B cell (primary cell): Measurements from ENCODE around the gene CTNNA3. TPM values are rescaled to one million over a fixed set of nuclear protein-coding genes. Genes with fewer than 3 reads are reported as not detected.

Experiments
- ATAC-seq: fragments of 200-7000 bp; cut with Tn5 transposase; one replicate; pipeline ENCODE4 v1.10.0; 2021; ENCODE audit warnings: low read depth, mild to moderate bottlenecking, moderate number of reproducible peaks, moderate library complexity
- CTCF ChIA-PET: fragments of 350-600 bp; sonication (Branson Sonifier 250); formaldehyde crosslinking; loops from one replicate; lab custom pipeline; 2021; ENCODE audit warnings: antibody characterized with exemption, inconsistent platforms; lab: Charles Lee
- POLR2A ChIA-PET: fragments of 350-600 bp; sonication (Branson Sonifier 250); formaldehyde crosslinking; loops from one replicate; lab custom pipeline; 2021; ENCODE audit warnings: antibody characterized with exemption; lab: Charles Lee
- DNase-seq: peaks from one replicate; pipeline ENCODE4 v3.0.0; 2013
- H2AFZ ChIP-seq: 2 replicates; pipeline ENCODE4 v1.6.1; 2012; ENCODE audit warnings: mild to moderate bottlenecking, low read depth, low read length; ENCODE audit not compliant: insufficient read depth, poor library complexity, severe bottlenecking
- H3K27ac ChIP-seq, 2 donors: 1 replicate in 1 of 2; 2 replicates in 1 of 2; pipeline ENCODE4 v1.5.1; 2012 to 2013; ENCODE audit warnings: low read length in 2 of 2, mild to moderate bottlenecking in 2 of 2, moderate library complexity in 1 of 2
- H3K27me3 ChIP-seq, 4 experiments: fragments of 200-600 bp in 1 of 4; sonication (generic) in 1 of 4; replicated peaks in 1 of 4; 1 replicate in 2 of 4; 2 replicates in 2 of 4; pipeline versions ENCODE4 v1.6.1 to v1.7.0; 2013 to 2016; ENCODE audit warnings: low read length in 3 of 4, mild to moderate bottlenecking in 2 of 4, mixed read lengths in 1 of 4, moderate library complexity in 1 of 4; ENCODE audit not compliant: insufficient read depth in 4 of 4, control insufficient read depth in 3 of 4; ENCODE audit errors: control extremely low read depth in 1 of 4
- H3K36me3 ChIP-seq, 2 experiments: replicated peaks in 1 of 2; 1 replicate in 1 of 2; 2 replicates in 1 of 2; pipeline versions ENCODE4 v1.6.1 to v1.7.1; 2013; ENCODE audit warnings: low read length in 1 of 2; ENCODE audit not compliant: insufficient read depth in 2 of 2, control insufficient read depth in 1 of 2; ENCODE audit errors: control extremely low read depth in 1 of 2, extremely low read depth in 1 of 2
- H3K4me1 ChIP-seq, 2 donors: fragments of 200-600 bp in 1 of 2; sonication (generic) in 1 of 2; 1 replicate in 1 of 2; 2 replicates in 1 of 2; pipeline versions ENCODE4 v1.5.1 to v1.6.1; 2013 to 2017; ENCODE audit warnings: low read length in 2 of 2; ENCODE audit not compliant: control insufficient read depth in 2 of 2, insufficient read depth in 2 of 2
- H3K4me2 ChIP-seq: replicated peaks from 2 replicates; pipeline ENCODE3; 2012; ENCODE audit warnings: mild to moderate bottlenecking, low read depth, low read length; ENCODE audit not compliant: poor library complexity, severe bottlenecking
- H3K4me3 ChIP-seq, 5 experiments: fragments of 200-600 bp in 1 of 5; sonication (generic) in 1 of 5; 1 replicate in 3 of 5; 2 replicates in 2 of 5; pipeline versions ENCODE4 v1.5.1 to v1.7.0; 2011 to 2016; ENCODE audit warnings: low read length in 4 of 5, mild to moderate bottlenecking in 4 of 5, low read depth in 2 of 5, control low read depth in 1 of 5, moderate library complexity in 1 of 5; ENCODE audit not compliant: insufficient read depth in 1 of 5; ENCODE audit errors: control extremely low read depth in 1 of 5, extremely low read depth in 1 of 5
- H3K79me2 ChIP-seq: fragments of 200-600 bp; sonication (generic); one replicate; pipeline ENCODE4 v1.6.0; 2016; ENCODE audit warnings: low read length; ENCODE audit not compliant: control insufficient read depth, insufficient read depth
- H3K9ac ChIP-seq: fragments of 200-600 bp; sonication (generic); 2 replicates; pipeline ENCODE4 v1.6.1; 2017; ENCODE audit warnings: mild to moderate bottlenecking, low read length, moderate library complexity
- H3K9me3 ChIP-seq, 3 donors: one replicate each; pipeline versions ENCODE4 v1.6.1 to v1.7.1; 2013; ENCODE audit warnings: low read length in 2 of 3; ENCODE audit not compliant: control insufficient read depth in 2 of 3, insufficient read depth in 1 of 3; ENCODE audit errors: control extremely low read depth in 1 of 3
- H4K20me1 ChIP-seq: 2 replicates; pipeline ENCODE4 v1.6.0; 2012; ENCODE audit warnings: mild to moderate bottlenecking, low read length; ENCODE audit not compliant: insufficient read depth, control insufficient read depth, poor library complexity, severe bottlenecking
- H3K27ac Mint-ChIP-seq: one replicate; pipeline ENCODE4 v1.8.0; 2021; ENCODE audit warnings: mixed read lengths
- H3K27me3 Mint-ChIP-seq: one replicate; pipeline ENCODE4 v1.8.0; 2021; ENCODE audit warnings: mixed read lengths
- H3K4me1 Mint-ChIP-seq: one replicate; pipeline ENCODE4 v1.8.0; 2021; ENCODE audit warnings: mixed read lengths
- H3K4me3 Mint-ChIP-seq: one replicate; pipeline ENCODE4 v1.8.0; 2021; ENCODE audit warnings: mixed read lengths
- H3K9me3 Mint-ChIP-seq: one replicate; pipeline ENCODE4 v1.8.0; 2022; ENCODE audit warnings: mixed read lengths; ENCODE audit not compliant: insufficient read depth
- EZH2 ChIP-seq: IDR thresholded peaks from 2 replicates; pipeline ENCODE4 v1.6.1; 2012; ENCODE audit warnings: borderline replicate concordance, low read depth, mild to moderate bottlenecking, moderate library complexity, low read length; ENCODE audit not compliant: insufficient read depth, poor library complexity, severe bottlenecking
- WGBS: methylation state at CpG from one replicate; pipeline ENCODE4 v1.1.5; 2013; ENCODE audit warnings: missing lambda C conversion rate; ENCODE audit not compliant: insufficient coverage; 5-methylcytosine and 5-hydroxymethylcytosine counted together
- intact Hi-C: fragments of 100-400 bp; cut with micrococcal nuclease; formaldehyde crosslinking; loops from one replicate; pipeline ENCODE4 v1.10.0; 2022
- polyA plus RNA-seq: library from polyadenylated mRNA; depleted of rRNA; stranded (reverse); fragments of >200 nt; gene quantifications from 2 replicates; pipeline ENCODE4 v1.2.3, GENCODE V29; 2012
- total RNA-seq, 2 donors: library from RNA; stranded (reverse); fragments of 120-200 nt in 1 of 2; gene quantifications; 1 replicate in 1 of 2; 2 replicates in 1 of 2; pipeline versions ENCODE4 v1.2.3 to v1.2.4, GENCODE V29; 2013 to 2022
- TF ChIP-seq, protein P1 (sequence below): fragments of 200-600 bp; IDR thresholded peaks from one replicate; pipeline ENCODE4 v1.8.0; 2022; ENCODE audit warnings: antibody characterized with exemption, mild to moderate bottlenecking

The CTNNA3 gene
- total and polyA plus RNA-seq, 2 donors (not counting 1 experiment from before 2014, with no cell fraction given) = 0.01 TPM; not detected in 1

DNA sequence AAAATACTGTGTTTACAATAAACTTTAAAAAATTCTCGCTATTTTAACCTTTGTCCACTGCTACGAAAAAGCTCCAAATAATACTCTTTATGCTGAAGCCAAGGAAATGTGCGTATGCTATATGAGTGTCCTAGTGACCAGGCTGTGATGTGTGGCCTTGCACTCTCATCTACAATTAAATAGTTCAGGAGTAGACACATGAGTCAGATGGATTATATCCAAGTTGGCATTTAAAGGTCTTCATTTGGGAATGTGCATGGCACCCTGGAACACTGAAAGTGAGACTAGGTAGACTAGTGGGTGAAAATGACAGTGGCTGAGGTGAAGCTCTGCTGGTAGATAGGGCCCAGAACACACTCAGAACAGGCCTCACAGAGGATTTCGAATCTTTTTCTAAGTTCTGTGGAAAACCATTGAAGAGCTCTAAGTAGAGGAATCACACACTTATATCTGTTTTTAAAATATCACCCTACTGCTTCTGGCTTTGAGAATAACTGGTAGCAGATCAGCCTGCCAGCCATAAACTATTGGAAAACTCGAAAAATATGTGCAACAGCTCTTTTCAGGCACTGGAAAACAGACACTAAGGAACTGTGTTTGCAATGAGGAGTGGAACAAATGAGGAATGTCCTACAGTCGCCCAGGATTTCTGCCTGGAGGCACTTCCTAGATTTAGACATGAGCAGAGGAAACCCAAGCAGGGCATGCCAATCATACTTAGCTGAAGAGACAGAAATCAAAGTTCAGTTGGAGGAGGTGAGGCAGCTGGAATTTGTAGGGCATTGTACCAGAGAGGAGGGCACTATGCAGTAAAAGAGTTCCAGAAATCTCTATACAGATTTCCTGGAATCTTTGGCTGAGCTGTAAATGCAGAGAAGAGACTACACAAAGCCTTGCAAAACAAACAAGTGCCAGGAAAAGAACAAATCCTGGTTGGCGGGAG is 1374.0 kb downstream of the CTNNA3 start:
- H3K9me3 ChIP-seq = no peaks in the 10 kb centered on the region
- ChIA-PET CTCF (no interaction called here), POLR2A (no interaction called here)
- H3K4me2 ChIP-seq = no peak overlapping the region
- Mint-ChIP-seq H3K9me3 (peaks cover 3% of the 10 kb centered on the region), H3K4me3 (no peak overlapping the region), H3K27me3 (no peaks in the 10 kb centered on the region), H3K4me1 (no peaks in the 10 kb centered on the region), H3K27ac (no peak overlapping the region)
- TF ChIP-seq EZH2 = no peak
- TF ChIP-seq, protein P1, sequence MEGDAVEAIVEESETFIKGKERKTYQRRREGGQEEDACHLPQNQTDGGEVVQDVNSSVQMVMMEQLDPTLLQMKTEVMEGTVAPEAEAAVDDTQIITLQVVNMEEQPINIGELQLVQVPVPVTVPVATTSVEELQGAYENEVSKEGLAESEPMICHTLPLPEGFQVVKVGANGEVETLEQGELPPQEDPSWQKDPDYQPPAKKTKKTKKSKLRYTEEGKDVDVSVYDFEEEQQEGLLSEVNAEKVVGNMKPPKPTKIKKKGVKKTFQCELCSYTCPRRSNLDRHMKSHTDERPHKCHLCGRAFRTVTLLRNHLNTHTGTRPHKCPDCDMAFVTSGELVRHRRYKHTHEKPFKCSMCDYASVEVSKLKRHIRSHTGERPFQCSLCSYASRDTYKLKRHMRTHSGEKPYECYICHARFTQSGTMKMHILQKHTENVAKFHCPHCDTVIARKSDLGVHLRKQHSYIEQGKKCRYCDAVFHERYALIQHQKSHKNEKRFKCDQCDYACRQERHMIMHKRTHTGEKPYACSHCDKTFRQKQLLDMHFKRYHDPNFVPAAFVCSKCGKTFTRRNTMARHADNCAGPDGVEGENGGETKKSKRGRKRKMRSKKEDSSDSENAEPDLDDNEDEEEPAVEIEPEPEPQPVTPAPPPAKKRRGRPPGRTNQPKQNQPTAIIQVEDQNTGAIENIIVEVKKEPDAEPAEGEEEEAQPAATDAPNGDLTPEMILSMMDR = no peak
- no peaks in the 10 kb centered on the region for H3K36me3 ChIP-seq
- no peak for DNase-seq
- ATAC-seq = no peak
- no peak overlapping the region for H3K9ac ChIP-seq
- H3K27ac ChIP-seq = no peak overlapping the region
- H3K4me3 ChIP-seq = no peak overlapping the region
- intact Hi-C loops = no loop called here
- H3K4me1 ChIP-seq = no peaks in the 10 kb centered on the region
- H4K20me1 ChIP-seq = no peaks in the 10 kb centered on the region
- no peak overlapping the region for H2AFZ ChIP-seq
- H3K79me2 ChIP-seq = no peaks in the 10 kb centered on the region
- WGBS = 77% methylated on average over 4 of the region's 7 CpGs
- H3K27me3 ChIP-seq = no peaks in the 10 kb centered on the region

- no peaks in the 10 kb centered on the region for H4K20me1 ChIP-seq
- no peaks in the 10 kb centered on the region for H3K27me3 ChIP-seq
- no peak overlapping the region for H2AFZ ChIP-seq
- CTCF ChIA-PET = no interaction called here
- H3K4me2 ChIP-seq = no peak overlapping the region
- H3K4me1 ChIP-seq = no peaks in the 10 kb centered on the region
- no peaks in the 10 kb centered on the region for H3K79me2 ChIP-seq
- POLR2A ChIA-PET = no interaction called here
- intact Hi-C loops = no loop called here
- H3K4me3 ChIP-seq = no peak overlapping the region
- Mint-ChIP-seq H3K27ac (no peak overlapping the region), H3K27me3 (no peaks in the 10 kb centered on the region), H3K4me1 (no peaks in the 10 kb centered on the region), H3K4me3 (no peak overlapping the region), H3K9me3 (peaks cover 3% of the 10 kb centered on the region)
- WGBS = no CpG with 5 or more reads among the region's 3 CpGs
- H3K9ac ChIP-seq = no peak overlapping the region
- no peak for ATAC-seq
- no peak overlapping the region for H3K27ac ChIP-seq
- TF ChIP-seq EZH2 = no peak
- TF ChIP-seq, protein P1 = no peak
- DNase-seq = no peak
- H3K9me3 ChIP-seq = no peaks in the 10 kb centered on the region
- H3K36me3 ChIP-seq = no peaks in the 10 kb centered on the region
Observed at GRCh38 chr10:66318761-66319160, 1377.2 kb downstream of the CTNNA3 start.
